Activated CD4-positive, alpha-beta T cell treated with anti-CD3 and anti-CD28 coated beads, Interleukin-2, Interleukin-4, amounts not matched to agents 100 ng/mL and 50 ng/mL, durations not matched to agents 16 hours and 8 hours (primary cell): Measurements from ENCODE around the gene TGFBRAP1.
"Not testable (repeated sequence)": the region's sequence is repeated elsewhere in the genome, so short reads cannot be mapped to it uniquely, and the experiment has no call there.

Source experiments
- DNase-seq: peaks from one replicate; pipeline ENCODE4 v3.0.0-alpha.2; 2020; ENCODE audit warnings: low spot score

Gene TGFBRAP1

GRCh38 chr2:105271393-105272045, 58.0 kb downstream of the TGFBRAP1 start:
- DNase-seq = no peak

DNA sequence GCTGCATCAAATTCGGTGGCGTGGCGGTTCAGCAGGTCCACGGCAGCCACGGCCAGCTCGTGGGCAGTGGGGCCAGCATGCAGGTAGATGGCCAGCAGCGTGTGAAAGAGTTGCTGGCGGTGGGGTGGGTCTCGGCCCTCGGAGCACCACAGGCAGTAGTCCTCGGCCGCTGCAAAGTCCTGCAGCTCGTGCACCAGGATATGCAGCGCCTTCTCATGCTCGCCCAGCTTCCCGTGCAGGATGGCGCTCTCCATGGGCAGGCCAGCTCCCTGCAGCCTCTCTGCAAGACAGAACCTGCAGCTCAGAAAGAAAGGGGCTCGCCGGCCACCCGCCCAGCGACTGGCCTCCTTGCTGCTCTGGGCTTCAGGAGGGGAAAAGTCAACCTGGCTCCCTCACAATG, 60.1 kb downstream of the TGFBRAP1 start:
- DNase-seq = no peak

- no peak for DNase-seq
Measured at GRCh38 chr2:105262651-105263091, 66.9 kb downstream of the TGFBRAP1 start.

- no peak for DNase-seq
Measured at GRCh38 chr2:105261061-105261460, 68.5 kb downstream of the TGFBRAP1 start.

- DNase-seq = no peak
Measured at GRCh38 chr2:105258835-105259350, 70.6 kb downstream of the TGFBRAP1 start.

- DNase-seq = no peak
Measured at GRCh38 chr2:105257981-105258380, 71.6 kb downstream of the TGFBRAP1 start.

- no peak for DNase-seq
Measured at GRCh38 chr2:105256431-105257047, 73.0 kb downstream of the TGFBRAP1 start.

DNA sequence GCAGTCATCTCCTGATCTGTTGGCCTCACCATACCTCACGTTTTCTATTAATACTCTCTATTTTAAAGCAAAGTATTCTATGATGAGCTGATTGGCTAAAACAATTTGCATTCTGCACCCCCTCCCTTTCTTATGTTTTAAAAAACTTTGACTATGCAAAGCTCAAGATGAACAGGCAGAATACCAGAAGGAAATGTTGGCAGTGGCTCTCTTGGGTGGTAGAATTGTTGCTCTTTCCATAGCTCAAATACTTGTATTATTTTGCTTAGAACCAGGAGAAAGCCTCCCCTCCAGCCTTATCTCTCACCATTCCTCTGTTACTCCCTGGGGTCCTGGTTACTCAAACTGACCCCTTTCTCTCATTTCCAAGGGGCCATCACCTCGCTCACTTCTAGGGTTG, 73.6 kb downstream of the TGFBRAP1 start:
- DNase-seq = no peak

DNA sequence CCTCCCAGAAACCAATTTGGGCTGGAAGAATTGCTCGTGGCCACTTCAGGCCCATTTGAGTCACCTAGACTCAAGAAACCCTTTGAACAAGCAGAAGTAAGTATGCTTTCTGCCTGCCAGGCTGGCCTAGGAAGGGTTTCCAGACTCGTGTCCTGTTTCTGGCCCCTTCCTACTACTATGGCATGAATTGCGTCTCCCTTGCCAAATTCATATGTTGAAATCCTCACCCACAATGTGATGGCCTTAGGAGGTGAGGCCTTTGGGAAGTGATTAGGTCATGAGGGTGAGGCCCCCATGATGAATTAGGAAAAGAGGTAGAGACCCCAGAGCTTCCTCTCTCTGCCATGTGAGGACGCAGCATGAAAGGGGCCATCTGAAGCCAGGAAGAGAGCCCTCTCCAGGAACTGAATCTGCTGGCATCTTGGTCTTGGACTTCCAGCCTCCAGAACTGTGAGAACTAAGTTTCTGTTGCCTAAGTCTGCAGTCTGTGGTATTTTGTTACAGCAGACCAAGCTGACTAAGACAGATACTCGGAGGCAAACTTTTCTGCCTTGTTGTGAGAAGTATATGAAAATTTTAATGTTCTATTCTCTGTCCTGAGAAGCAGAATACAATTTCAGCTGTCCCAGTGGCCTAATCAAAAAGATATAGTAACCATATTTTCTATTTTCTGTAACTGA, 74.9 kb downstream of the TGFBRAP1 start:
- DNase-seq = no peak

DNA sequence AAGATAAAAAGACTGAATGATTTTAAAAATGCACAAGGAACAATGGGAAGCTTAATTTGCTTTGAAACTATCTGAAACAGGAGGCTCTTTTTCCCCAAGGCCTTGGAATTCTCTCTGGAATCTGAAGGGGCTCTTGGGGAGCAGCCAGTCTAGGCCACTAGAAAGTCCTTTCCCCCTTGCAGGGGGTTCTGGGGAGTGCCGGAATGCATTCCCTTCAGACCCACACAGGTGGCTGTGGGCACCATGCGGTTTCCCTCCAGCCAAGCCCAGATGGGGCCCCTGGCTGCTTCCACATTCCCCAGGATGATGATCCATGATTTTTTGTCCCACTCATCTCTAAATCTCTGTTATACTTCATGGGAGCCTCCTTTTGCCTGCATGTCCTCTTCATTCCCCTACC, 77.3 kb downstream of the TGFBRAP1 start:
- no peak for DNase-seq

DNA sequence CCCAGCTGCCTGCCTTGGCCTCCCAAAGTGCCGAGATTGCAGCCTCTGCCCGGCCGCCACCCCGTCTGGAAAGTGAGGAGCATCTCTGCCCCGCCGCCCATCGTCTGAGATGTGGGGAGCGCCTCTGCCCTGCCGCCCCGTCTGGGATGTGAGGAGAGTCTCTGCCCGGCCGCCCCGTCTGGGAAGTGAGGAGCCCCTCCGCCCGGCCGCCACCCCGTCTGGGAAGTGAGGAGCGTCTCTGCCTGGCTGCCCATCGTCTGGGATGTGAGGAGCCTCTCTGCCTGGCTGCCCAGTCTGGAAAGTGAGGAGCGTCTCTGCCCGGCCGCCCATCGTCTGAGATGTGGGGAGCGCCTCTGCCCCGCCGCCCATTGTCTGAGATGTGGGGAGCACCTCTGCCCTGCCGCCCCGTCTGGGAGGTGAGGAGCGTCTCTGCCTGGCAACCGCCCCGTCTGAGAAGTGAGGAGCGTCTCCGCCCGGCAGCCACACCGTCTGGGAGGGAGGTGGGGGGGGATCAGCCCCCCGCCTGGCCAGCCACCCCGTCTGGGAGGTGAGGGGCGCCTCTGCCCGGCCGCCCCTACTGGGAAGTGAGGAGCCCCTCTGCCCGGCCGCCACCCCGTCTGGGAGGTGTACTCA, 78.4 kb downstream of the TGFBRAP1 start:
- DNase-seq = not testable (repeated sequence)

GRCh38 chr2:105249891-105250290, 79.6 kb downstream of the TGFBRAP1 start:
- no peak for DNase-seq

DNA sequence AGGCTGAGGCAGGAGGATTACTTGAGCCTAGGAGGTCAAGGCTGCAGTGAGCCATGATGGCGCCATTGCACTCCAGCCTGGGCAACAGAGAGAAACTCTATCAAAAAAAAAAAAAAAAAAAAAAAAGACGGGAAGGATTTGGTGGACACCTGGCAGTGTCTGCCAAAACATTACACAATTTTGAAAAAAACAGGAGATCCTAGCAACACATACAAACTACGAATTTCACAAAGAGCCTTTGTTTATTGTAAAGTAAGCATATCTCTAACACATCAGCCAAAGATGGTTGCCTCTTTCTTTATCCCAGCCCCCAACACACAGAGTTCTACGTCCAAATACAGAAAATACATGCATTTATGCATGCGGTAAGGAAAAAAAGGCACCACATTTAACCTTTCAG, 80.4 kb downstream of the TGFBRAP1 start:
- DNase-seq = no peak

DNA sequence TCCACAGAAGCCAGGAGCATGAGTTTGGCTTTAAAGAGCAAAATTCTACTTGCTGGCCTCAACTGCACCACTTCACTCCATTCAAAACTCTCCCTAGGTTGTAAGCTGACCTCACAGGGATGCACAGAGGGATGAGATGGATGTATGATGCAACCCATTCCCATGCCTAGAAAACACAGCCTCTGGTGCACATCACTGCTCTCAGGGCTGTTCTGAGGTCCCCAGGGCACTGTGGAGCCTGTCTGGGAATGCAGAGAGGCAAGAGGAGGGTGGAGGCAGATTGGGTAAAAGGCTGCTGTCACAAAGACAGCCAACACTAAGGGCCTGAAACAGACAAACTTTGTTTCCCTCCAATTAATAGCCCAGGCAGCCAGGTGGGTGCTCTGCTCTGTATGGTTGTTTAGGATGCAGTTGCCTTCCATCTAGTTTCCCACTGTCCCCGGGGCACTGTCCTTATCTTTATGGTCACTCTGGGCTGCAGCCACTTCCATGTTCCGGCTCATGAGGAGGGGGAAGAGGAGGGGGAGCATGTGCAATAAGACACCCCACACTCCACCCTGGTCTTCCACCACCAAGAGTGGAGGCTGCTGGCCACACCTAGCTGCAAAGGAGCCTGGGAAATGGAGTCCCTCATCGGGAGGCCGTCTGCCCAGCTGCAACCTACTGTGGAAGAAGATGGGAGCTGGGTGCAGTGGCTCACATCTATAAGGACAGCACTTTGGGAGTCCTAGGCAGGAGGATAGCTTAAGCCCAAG, 81.0 kb downstream of the TGFBRAP1 start:
- DNase-seq = no peak

GRCh38 chr2:105244451-105244850, 85.1 kb downstream of the TGFBRAP1 start:
- DNase-seq = no peak

GRCh38 chr2:105243961-105244360, 85.6 kb downstream of the TGFBRAP1 start:
- DNase-seq = no peak

GRCh38 chr2:105242286-105242993, 87.1 kb downstream of the TGFBRAP1 start:
- no peak for DNase-seq

DNA sequence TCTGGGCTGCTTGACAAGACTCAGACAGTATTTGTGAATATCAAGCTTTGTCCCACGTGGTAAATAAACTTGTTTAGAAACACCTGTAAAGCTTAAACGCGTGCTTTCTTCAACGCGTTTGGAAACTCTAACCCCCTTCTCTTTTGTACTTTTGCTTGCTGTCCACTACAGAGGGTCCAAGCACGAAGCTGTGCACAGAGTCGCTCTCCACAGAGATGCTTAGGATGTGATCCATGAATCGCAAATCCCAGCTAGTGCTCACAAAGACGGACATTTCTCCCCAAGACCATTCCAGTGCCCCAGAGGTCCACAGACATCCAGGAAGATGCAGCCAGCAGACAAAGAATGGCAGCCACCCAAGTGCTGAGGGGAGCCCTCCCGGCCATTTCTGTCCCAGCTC, 88.1 kb downstream of the TGFBRAP1 start, which contains the start of gene GPR45:
GPR45 (plus strand) TSS at position 301 of the 400 bp plus-strand sequence. CDS start 116 bp downstream, outside the sequence.
- no peak for DNase-seq

- DNase-seq = no peak
Measured at GRCh38 chr2:105239924-105240323, 89.6 kb downstream of the TGFBRAP1 start.

- no peak for DNase-seq
Measured at GRCh38 chr2:105238664-105239240, 90.8 kb downstream of the TGFBRAP1 start.
